IMR-90 (cell line): ENCODE data around the gene OR4N5. TPM values are rescaled to one million over a fixed set of nuclear protein-coding genes. Genes with fewer than 3 reads are reported as not detected.

Experiments used
- ATAC-seq: fragments of 200-7000 bp; cut with Tn5 transposase; 2 replicates; pipeline ENCODE4 v1.9.1; 2020; ENCODE audit warnings: low read depth, mild to moderate bottlenecking, moderate library complexity
- BruUV-seq: library from RNA; stranded (reverse); fragments of 400-500 nt; replicated peaks from 2 replicates; lab custom pipeline; 2021; lab: Mats Ljungman, UMichigan
- CTCF ChIA-PET: fragments of 300-600 bp; formaldehyde crosslinking; extraction: SDS; loops from one replicate; lab custom pipeline; 2021; ENCODE audit warnings: antibody characterized with exemption; lab: Yijun Ruan, JAX
- POLR2A ChIA-PET: fragments of 300-600 bp; sonication (Branson Sonifier 250); formaldehyde crosslinking; loops from one replicate; lab custom pipeline; 2022; ENCODE audit warnings: antibody characterized with exemption; ENCODE audit not compliant: unreplicated experiment; lab: Charles Lee
- DNase-seq: peaks from one replicate; pipeline ENCODE4 v3.0.0; 2013
- H2AFZ ChIP-seq: replicated peaks from 2 replicates; pipeline ENCODE3; 2013; ENCODE audit warnings: low read length, mild to moderate bottlenecking; ENCODE audit not compliant: poor library complexity
- H2AK5ac ChIP-seq: 2 replicates; pipeline ENCODE4 v1.6.1; 2013; ENCODE audit warnings: low read depth, low read length, inconsistent platforms
- H2AK9ac ChIP-seq: replicated peaks from 2 replicates; pipeline ENCODE3; 2013; ENCODE audit warnings: mild to moderate bottlenecking, low read depth, low read length, moderate library complexity; ENCODE audit not compliant: poor library complexity
- H2BK120ac ChIP-seq: 2 replicates; pipeline ENCODE4 v1.6.1; 2013; ENCODE audit warnings: low read depth, low read length, inconsistent platforms
- H2BK15ac ChIP-seq: 3 replicates; pipeline ENCODE4 v1.6.1; 2013; ENCODE audit warnings: low read depth, low read length, inconsistent platforms
- H2BK20ac ChIP-seq: 2 replicates; pipeline ENCODE4 v1.6.1; 2013; ENCODE audit warnings: low read depth, mild to moderate bottlenecking, inconsistent platforms, low read length, moderate library complexity
- H2BK5ac ChIP-seq: 2 replicates; pipeline ENCODE4 v1.6.1; 2013; ENCODE audit warnings: mild to moderate bottlenecking, low read depth, low read length, inconsistent platforms; ENCODE audit not compliant: poor library complexity, severe bottlenecking
- H3K14ac ChIP-seq: replicated peaks from 2 replicates; pipeline ENCODE4 v1.6.1; 2013; ENCODE audit warnings: low read depth, low read length, inconsistent platforms
- H3K18ac ChIP-seq: 2 replicates; pipeline ENCODE4 v1.6.1; 2013; ENCODE audit warnings: low read depth, low read length, control low read depth
- H3K23ac ChIP-seq: 2 replicates; pipeline ENCODE4 v1.6.1; 2013; ENCODE audit warnings: low read depth, low read length, inconsistent platforms
- H3K27ac ChIP-seq: 2 replicates; pipeline ENCODE4 v1.5.1; 2013; ENCODE audit warnings: mild to moderate bottlenecking, control low read depth, low read length; ENCODE audit not compliant: insufficient read depth
- H3K27me3 ChIP-seq: 2 replicates; pipeline ENCODE4 v1.6.1; 2013; ENCODE audit warnings: low read length; ENCODE audit not compliant: control insufficient read depth, insufficient read depth
- H3K36me3 ChIP-seq: 2 replicates; pipeline ENCODE4 v1.6.1; 2013; ENCODE audit warnings: low read length, mixed read lengths; ENCODE audit not compliant: control insufficient read depth, insufficient read depth
- H3K4ac ChIP-seq: 2 replicates; pipeline ENCODE4 v1.6.1; 2013; ENCODE audit warnings: low read depth, low read length, inconsistent platforms
- H3K4me1 ChIP-seq: 2 replicates; pipeline ENCODE4 v1.6.1; 2013; ENCODE audit warnings: low read length, mixed read lengths; ENCODE audit not compliant: control insufficient read depth, insufficient read depth
- H3K4me2 ChIP-seq: 2 replicates; pipeline ENCODE4 v1.6.1; 2013; ENCODE audit warnings: low read depth, mild to moderate bottlenecking, control low read depth, low read length, moderate library complexity
- H3K4me3 ChIP-seq: 2 replicates; pipeline ENCODE4 v1.5.1; 2013; ENCODE audit warnings: low read depth, mild to moderate bottlenecking, control low read depth, low read length, moderate library complexity; ENCODE audit not compliant: insufficient read depth
- H3K56ac ChIP-seq: 2 replicates; pipeline ENCODE4 v1.6.1; 2013; ENCODE audit warnings: low read length, inconsistent platforms; ENCODE audit not compliant: insufficient read depth; ENCODE audit errors: extremely low read depth
- H3K79me1 ChIP-seq, 2 experiments: 2 replicates each; pipeline ENCODE4 v1.6.1; 2013; ENCODE audit warnings: low read length in 2 of 2, inconsistent platforms in 1 of 2, low read depth in 1 of 2
- H3K9ac ChIP-seq: 2 replicates; pipeline ENCODE4 v1.6.1; 2013; ENCODE audit warnings: low read depth, low read length, control low read depth
- H3K9me1 ChIP-seq: 2 replicates; pipeline ENCODE4 v1.6.1; 2013; ENCODE audit warnings: low read length, inconsistent platforms; ENCODE audit not compliant: insufficient read depth
- H3K9me3 ChIP-seq: 2 replicates; pipeline ENCODE4 v1.6.1; 2013; ENCODE audit warnings: low read length; ENCODE audit not compliant: control insufficient read depth, insufficient read depth
- H4K20me1 ChIP-seq: 2 replicates; pipeline ENCODE4 v1.6.1; 2013; ENCODE audit warnings: low read length, inconsistent platforms; ENCODE audit not compliant: insufficient read depth
- H4K5ac ChIP-seq: 2 replicates; pipeline ENCODE4 v1.6.1; 2013; ENCODE audit warnings: mild to moderate bottlenecking, low read depth, low read length, control low read depth
- H4K8ac ChIP-seq, 2 experiments: 2 replicates each; pipeline ENCODE4 v1.6.1; 2013; ENCODE audit warnings: low read depth in 2 of 2, low read length in 2 of 2, control low read depth in 1 of 2, inconsistent platforms in 1 of 2
- H4K91ac ChIP-seq: 2 replicates; pipeline ENCODE4 v1.6.1; 2013; ENCODE audit warnings: low read depth, low read length, inconsistent platforms; ENCODE audit not compliant: insufficient read depth
- CEBPB ChIP-seq: IDR thresholded peaks from 2 replicates; pipeline ENCODE4 v1.6.1; 2012; ENCODE audit warnings: low read depth, low read length, improper control_type of control experiment
- FOS ChIP-seq: fragments of 150-350 bp; IDR thresholded peaks from 2 replicates; pipeline ENCODE4 v1.6.1; 2016; ENCODE audit warnings: low read depth, low read length
- MAFK ChIP-seq: IDR thresholded peaks from 2 replicates; pipeline ENCODE4 v1.6.1; 2012; ENCODE audit warnings: low read depth, low read length, improper control_type of control experiment
- MXI1 ChIP-seq: IDR thresholded peaks from 2 replicates; pipeline ENCODE4 v1.6.1; 2012; ENCODE audit warnings: low read depth, mild to moderate bottlenecking, low read length, moderate library complexity, borderline replicate concordance
- NFE2L2 ChIP-seq: fragments of 150-350 bp; IDR thresholded peaks from 2 replicates; pipeline ENCODE4 v1.6.1; 2016; ENCODE audit warnings: low read depth, mild to moderate bottlenecking, low read length
- POLR2A ChIP-seq: IDR thresholded peaks from 2 replicates; pipeline ENCODE4 v1.6.1; 2012; ENCODE audit warnings: mild to moderate bottlenecking, low read depth, low read length
- RAD21 ChIP-seq: IDR thresholded peaks from 2 replicates; pipeline ENCODE4 v1.6.1; 2012; ENCODE audit warnings: low read length, improper control_type of control experiment
- RCOR1 ChIP-seq: IDR thresholded peaks from 2 replicates; pipeline ENCODE4 v1.6.1; 2012; ENCODE audit warnings: mild to moderate bottlenecking, low read length, improper control_type of control experiment; ENCODE audit not compliant: insufficient replicate concordance
- RFX5 ChIP-seq: IDR thresholded peaks from 2 replicates; pipeline ENCODE4 v1.8.0; 2012; ENCODE audit warnings: low read depth, mild to moderate bottlenecking, low read length, moderate library complexity
- SMC3 ChIP-seq: fragments of 150-350 bp; IDR thresholded peaks from 2 replicates; pipeline ENCODE4 v1.6.1; 2016; ENCODE audit warnings: low read depth, mild to moderate bottlenecking, antibody characterized with exemption, low read length, moderate library complexity
- USF2 ChIP-seq: fragments of 150-350 bp; IDR thresholded peaks from 2 replicates; pipeline ENCODE4 v1.6.1; 2017; ENCODE audit warnings: mild to moderate bottlenecking, antibody characterized with exemption, low read length, low read depth
- WGBS, 2 experiments: methylation state at CpG; one replicate each; pipeline versions ENCODE4 v1.1.5 to v1.1.7; 2013; ENCODE audit warnings: missing lambda C conversion rate in 2 of 2; ENCODE audit not compliant: insufficient read length in 1 of 2; ENCODE audit errors: extremely low coverage in 2 of 2; 5-methylcytosine and 5-hydroxymethylcytosine counted together
- dilution Hi-C: fragments of 300-500 bp; cut with HindIII; formaldehyde crosslinking; loops from one replicate; pipeline ENCODE4 v1.14.3; 2018; ENCODE audit warnings: low sequenced_read_pairs; ENCODE audit not compliant: unreplicated experiment
- in situ Hi-C: fragments of 300-500 bp; cut with MboI; formaldehyde crosslinking; loops from 3 replicates; pipeline ENCODE4 v1.14.3; 2019; ENCODE audit warnings: low sequenced_read_pairs, inconsistent platforms, mixed read lengths
- intact Hi-C: fragments of 100-400 bp; cut with micrococcal nuclease; formaldehyde crosslinking; loops from 2 replicates; pipeline ENCODE4 v1.10.0; 2022
- polyA plus RNA-seq, 3 experiments: library from polyadenylated mRNA; depleted of rRNA; stranded (reverse); fragments of >200 nt; gene quantifications; 2 replicates each; pipeline ENCODE4 v1.2.3, GENCODE V29; 2012; ENCODE audit warnings: low replicate concordance in 1 of 3
- total RNA-seq: library from RNA; depleted of rRNA; stranded (reverse); fragments of >200 nt; gene quantifications from 2 replicates; pipeline ENCODE4 v1.2.3, GENCODE V29; 2012

The OR4N5 gene
- total and polyA plus RNA-seq, 2 of the 4 experiments (the other 2 are of a cell fraction): not detected

- Histone ChIP-seq H2AK5ac (no peak overlapping the region), H2BK15ac (no peak overlapping the region), H2AFZ (no peak overlapping the region), H3K9ac (no peak overlapping the region), H4K20me1 (no peaks in the 10 kb centered on the region), H2BK20ac (no peak overlapping the region), H4K91ac (no peak overlapping the region), H3K18ac (no peak overlapping the region), H3K23ac (no peak overlapping the region), H3K27me3 (no peaks in the 10 kb centered on the region), H3K9me1 (no peaks in the 10 kb centered on the region), H3K36me3 (no peaks in the 10 kb centered on the region), H3K27ac (no peak overlapping the region), H3K4me1 (no peaks in the 10 kb centered on the region), H4K8ac (no peak overlapping the region), H3K14ac (no peak overlapping the region), H3K79me1 (no peaks in the 10 kb centered on the region), H3K4ac (no peak overlapping the region), H3K4me2 (no peak overlapping the region), H3K56ac (no peak overlapping the region), H3K4me3 (no peak overlapping the region), H2AK9ac (no peak overlapping the region), H2BK5ac (no peak overlapping the region), H2BK120ac (no peak overlapping the region), H4K5ac (no peak overlapping the region), H3K9me3 (peaks cover 8% of the 10 kb centered on the region; the same call in 1 of the 2 replicates)
- POLR2A ChIA-PET: no interaction called here
- BruUV-seq: no TSS peak
- dilution Hi-C loops: no loop called here
- TF ChIP-seq POLR2A (no peak), NFE2L2 (no peak), CEBPB (no peak), RAD21 (no peak), MAFK (no peak), RCOR1 (no peak), FOS (no peak), SMC3 (no peak), RFX5 (no peak), MXI1 (no peak), USF2 (no peak)
- DNase-seq: no peak
- ATAC-seq: no peak
- intact Hi-C loops: no loop called here
- in situ Hi-C loops: no loop called here
- CTCF ChIA-PET: no interaction called here
- 20% methylated on average over 1 of the region's 5 CpGs; no CpG with 5 or more reads in 1 of the 2 experiments for WGBS, 2 experiments
Observed at GRCh38 chr14:20184181-20184580, 45.6 kb downstream of the OR4N5 start.
